GM12874 (cell line): ENCODE data around the gene OR2A1.
"Not testable (repeated sequence)": the region's sequence is repeated elsewhere in the genome, so short reads cannot be mapped to it uniquely, and the experiment has no call there.

Source experiments
- CTCF ChIP-seq: IDR thresholded peaks from 2 replicates; pipeline ENCODE4 v1.5.1; 2011; ENCODE audit warnings: low read depth, mild to moderate bottlenecking, control low read depth, low read length, moderate library complexity; ENCODE audit not compliant: insufficient read depth

OR2A1 gene

DNA sequence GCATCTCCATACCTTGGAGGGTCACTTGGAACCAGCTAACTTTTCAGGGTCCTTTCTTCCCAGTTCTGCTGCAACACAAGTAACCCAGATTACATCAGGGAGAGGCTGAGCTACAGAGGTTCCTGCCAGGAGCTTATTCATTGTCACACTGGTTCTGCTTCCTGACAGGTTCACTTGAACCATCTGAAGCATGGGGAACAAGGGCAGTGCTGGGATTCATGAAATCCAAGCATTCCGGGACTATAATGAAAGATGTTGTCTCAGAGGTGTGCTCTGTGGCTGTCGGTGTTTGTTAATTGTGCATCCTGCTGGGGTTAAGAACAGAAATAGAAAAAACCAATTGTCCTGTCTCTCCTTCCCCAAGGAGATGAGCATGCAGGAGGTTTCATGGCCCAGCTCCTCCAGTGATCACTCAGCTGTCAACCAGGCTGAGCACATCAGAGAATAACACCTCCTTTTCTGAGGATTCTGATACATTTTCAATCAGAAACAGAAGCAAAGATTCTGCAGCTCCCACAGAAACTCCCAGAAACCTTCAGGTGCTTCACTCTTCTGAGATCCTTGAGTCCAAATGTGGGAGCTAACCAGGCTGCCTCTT lies at the start of gene OR2A1:
Gene OR2A1, plus strand, starts transcription at position 548 of the 598 bp plus-strand sequence. CDS start 5,706 bp downstream, outside the sequence.
- TF ChIP-seq CTCF, result not testable (repeated sequence)

- TF ChIP-seq CTCF, result not testable (repeated sequence)
These were observed 47.5 kb upstream of the OR2A1 start, which contains the start of gene OR2A7 for GRCh38 chr7:144264692-144265091. TSS of gene OR2A7 (minus strand) at chr7:144264792. CDS start at chr7:144259628, 5,164 bp downstream.

- not testable (repeated sequence) for TF ChIP-seq CTCF
These were observed 43.0 kb upstream of the OR2A1 start, which contains the start of gene CTAGE8 for GRCh38 chr7:144269188-144269587. TSS of gene CTAGE8 (minus strand) at chr7:144269288. CDS start at chr7:144269250, 38 bp downstream.

GRCh38 chr7:144355176-144355822 lies 43.1 kb downstream of the OR2A1 start, which contains the start of gene ARHGEF5:
TSS of gene ARHGEF5 (plus strand) at chr7:144355402. CDS start at chr7:144362670, 7,268 bp downstream.
- not testable (repeated sequence) for TF ChIP-seq CTCF
